CD4-positive, alpha-beta T cell treated with Interleukin-4 for 1 hour (primary cell): Measurements from ENCODE around the gene OGFOD2.

Experiments used
- DNase-seq, 2 donors: peaks; one replicate each; pipeline ENCODE4 v3.0.0-alpha.2; 2020 to 2022

Gene OGFOD2

DNA sequence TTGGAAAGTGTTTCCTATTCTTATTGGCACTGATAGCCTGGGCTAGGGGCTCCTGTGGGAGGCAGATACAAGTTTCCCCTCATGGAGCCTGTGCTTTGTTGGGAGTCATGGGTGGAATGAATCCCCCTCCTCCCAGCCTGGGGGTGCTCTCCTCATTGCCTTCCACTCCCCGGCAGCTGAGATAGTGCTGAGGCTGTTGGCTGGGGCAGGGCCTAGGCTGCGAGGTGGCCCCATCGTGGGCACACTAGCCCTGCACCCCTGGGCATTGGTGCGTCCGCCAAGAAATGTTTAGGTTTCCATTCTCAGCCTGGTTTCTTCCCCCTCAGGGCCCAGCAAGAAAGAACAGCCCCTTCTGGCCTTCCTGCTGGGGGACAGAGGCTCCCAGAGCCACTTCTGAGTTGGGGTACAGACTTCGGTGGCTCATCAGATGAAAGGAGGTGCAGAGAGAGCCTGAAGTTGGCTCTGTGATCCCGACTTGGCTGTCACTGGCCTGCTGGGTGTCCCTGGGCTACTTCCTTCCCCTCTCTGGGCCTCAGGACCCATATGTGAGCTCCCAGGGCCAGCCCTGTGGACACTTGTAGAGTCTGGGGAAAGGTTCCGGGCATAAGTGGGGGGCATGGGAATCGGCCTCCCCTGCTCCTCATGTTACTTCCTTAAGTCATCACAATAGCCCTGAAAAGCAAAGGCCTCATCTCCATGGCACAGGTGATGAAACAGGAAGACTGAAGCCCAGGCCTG is 2.8 kb downstream of the OGFOD2 start:
- no peak for DNase-seq

DNA sequence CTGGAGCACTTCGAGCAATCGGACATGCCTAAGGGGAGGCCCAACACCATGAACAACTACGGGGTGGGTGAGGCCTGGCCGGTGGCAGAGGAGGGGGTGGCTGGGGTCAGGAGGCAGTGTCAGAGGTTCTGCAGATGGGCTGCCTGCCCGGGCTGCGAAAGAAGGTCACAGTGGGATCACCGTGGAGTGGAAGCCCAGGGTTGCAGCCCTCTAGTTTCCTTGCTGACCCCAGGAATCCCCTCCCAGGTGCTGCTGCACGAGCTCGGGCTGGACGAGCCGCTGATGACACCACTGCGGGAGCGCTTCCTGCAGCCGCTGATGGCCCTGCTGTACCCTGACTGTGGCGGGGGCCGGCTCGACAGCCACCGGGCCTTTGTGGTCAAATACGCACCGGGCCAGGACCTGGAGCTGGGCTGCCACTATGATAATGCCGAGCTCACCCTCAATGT is 3.5 kb downstream of the OGFOD2 start:
- DNase-seq = no peak

DNA sequence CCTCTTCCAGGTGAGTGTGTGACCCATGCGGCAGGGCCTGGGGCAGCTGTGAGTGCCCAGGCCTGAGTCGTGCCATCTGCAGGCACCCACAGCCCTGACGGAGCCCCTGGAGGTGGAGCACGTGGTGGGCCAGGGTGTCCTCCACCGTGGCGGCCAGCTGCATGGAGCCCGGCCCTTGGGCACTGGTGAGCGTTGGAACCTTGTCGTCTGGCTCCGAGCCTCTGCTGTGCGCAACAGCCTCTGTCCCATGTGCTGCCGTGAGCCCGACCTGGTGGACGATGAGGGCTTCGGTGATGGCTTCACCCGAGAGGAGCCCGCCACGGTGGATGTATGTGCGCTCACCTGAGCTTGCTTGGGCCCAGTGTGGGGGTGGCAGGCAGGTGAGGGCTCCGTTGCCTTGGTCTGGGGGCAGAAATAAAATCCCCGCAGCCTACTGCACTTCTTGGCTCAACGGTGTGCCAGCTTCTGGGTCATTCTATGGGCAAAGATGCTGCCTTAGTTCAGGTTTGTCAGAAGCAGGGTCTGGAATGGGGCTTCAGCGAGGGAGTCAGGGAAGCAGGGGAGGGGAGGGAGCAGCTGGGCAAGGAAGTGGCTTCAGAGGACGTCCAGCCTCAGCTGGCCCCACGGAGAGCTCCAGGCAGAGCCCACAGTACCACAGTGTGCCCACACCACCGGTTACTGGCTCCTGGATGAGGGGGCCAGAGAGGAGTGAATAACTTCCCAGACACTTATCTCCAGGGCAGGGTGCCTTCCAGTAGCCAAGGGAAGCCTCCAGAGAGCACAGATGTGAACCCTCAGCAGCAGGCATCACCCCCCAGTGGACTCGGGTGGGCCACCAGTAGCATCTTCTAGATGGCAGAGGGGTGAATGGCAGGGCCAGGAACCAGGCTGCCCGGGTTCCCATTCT is 4.2 kb downstream of the OGFOD2 start:
- DNase-seq = no peak

DNA sequence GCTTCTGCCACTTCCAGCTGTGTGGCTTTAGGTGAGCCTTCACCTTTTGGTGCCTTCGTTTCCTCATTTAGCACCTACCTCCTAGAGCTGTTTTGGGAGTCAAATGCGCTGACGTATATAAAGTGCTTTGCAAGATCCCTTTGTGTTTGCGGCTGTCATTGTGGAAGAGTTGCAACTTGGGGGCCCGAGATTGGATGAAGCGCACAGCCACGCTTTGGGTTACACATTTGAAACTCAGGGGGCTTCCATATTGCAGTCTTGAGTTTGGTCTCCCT is 4.8 kb downstream of the OGFOD2 start:
- no peak for DNase-seq

DNA sequence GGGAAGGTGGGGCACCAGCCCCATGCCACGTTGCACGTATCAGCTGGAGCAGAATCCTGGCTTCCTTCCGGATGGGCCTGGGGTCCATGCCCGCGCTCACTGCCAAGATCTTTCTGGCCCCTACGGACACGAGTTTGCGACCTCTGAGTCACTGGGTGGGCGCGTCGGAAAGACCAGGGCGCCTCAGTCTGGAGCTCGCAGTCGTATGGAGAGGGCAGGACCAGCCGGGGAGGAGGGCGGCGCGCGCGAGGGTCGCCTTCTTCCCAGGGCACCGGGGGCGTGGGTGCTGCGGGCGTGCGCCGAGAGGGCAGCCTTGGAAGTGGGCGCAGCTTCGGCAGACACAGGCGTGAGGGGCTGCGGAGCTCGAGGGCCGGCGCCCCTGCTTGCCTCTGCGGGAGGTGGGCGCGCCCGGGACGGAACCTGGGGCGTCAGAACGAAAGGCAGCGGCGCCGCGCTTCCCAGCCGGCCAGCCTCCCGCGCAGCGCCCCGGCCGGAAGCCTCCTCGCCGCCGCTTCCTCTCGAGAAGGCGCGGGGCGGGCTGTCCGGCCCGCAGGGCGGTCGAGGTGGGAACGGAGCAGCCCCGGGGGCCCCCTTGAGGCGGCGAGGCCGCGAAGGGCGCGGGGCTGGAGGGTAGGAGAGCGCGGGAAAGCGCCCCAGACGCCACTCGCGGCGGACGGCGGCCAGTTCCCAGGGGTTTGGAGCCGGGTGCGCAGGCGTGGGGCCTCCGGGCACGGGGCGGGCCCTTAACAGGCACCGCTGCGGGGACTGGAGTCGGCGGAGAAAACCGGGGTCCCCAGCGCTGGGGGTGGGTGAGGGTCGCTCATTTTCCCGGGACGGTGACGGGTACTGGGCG is 5.4 kb downstream of the OGFOD2 start, which contains the start of gene ARL6IP4:
TSS of gene ARL6IP4 (plus strand) at position 499 of the 853 bp plus-strand sequence. CDS start 459 bp downstream, outside the sequence.
- DNase-seq = peak; percentile 57 to 64

DNA sequence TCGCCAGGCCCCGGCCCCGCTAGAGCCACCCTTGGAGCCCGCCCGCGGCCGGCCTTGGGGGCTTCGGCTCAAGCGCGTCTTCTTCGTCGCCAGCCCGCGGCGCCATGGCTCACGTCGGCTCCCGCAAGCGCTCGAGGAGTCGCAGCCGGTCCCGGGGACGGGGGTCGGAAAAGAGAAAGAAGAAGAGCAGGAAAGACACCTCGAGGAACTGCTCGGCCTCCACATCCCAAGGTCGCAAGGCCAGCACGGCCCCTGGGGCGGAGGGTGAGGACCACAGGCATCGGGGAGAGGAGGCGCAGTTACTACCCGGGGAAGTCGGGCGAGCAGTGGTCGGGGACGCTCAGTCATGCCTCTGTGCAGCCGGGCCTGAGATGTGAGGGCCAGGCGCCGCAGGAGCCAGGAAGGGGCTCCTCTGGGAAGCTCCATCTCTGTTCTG is 6.0 kb downstream of the OGFOD2 start:
- DNase-seq = peak in 1 of 2 donors; percentile 12

DNA sequence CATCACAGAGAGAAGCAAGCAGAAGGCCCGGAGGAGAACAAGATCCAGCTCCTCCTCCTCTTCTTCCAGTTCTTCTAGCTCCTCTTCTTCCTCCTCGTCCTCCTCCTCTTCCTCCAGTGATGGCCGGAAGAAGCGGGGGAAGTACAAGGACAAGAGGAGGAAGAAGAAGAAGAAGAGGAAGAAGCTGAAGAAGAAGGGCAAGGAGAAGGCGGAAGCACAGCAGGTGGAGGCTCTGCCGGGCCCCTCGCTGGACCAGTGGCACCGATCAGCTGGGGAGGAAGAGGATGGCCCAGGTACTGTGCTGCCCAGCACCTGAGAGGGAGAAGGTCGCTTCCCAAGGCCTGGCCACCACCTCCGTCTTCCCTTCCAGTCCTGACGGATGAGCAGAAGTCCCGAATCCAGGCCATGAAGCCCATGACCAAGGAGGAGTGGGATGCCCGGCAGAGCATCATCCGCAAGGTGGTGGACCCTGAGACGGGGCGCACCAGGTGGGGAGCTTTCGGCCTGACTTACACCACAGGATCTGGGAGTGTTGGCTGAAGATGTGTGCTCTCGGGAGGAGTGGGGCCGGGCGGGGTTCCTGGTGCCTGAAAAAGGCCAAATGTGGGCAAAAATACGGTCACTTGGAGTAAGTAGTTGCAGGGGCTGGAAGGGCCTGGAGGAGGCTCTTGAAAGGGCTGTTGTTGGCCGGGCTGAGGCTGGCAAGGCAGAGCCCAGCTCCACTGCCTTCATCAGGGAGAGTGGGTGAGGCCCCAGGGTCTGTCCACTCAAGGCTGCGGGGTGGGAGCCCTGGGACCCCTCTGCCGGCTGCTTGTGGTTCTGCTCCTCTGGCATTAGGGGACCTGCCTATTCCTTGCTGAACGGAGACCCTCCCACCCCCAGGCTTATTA is 6.8 kb downstream of the OGFOD2 start:
- no peak for DNase-seq

DNA sequence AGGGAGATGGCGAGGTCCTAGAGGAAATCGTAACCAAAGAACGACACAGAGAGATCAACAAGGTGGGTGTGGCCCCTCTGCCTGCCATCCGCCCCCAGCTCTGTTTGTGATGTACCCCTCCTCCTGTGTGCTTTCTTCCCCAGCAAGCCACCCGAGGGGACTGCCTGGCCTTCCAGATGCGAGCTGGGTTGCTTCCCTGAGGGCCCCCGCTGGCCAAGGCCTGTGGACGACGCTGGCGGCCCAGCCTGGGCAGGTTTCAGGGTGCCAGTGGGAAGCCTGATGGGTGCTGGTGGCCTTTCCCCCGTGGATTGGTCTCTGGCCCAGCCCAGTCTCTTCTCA is 7.4 kb downstream of the OGFOD2 start:
- no peak for DNase-seq

DNA sequence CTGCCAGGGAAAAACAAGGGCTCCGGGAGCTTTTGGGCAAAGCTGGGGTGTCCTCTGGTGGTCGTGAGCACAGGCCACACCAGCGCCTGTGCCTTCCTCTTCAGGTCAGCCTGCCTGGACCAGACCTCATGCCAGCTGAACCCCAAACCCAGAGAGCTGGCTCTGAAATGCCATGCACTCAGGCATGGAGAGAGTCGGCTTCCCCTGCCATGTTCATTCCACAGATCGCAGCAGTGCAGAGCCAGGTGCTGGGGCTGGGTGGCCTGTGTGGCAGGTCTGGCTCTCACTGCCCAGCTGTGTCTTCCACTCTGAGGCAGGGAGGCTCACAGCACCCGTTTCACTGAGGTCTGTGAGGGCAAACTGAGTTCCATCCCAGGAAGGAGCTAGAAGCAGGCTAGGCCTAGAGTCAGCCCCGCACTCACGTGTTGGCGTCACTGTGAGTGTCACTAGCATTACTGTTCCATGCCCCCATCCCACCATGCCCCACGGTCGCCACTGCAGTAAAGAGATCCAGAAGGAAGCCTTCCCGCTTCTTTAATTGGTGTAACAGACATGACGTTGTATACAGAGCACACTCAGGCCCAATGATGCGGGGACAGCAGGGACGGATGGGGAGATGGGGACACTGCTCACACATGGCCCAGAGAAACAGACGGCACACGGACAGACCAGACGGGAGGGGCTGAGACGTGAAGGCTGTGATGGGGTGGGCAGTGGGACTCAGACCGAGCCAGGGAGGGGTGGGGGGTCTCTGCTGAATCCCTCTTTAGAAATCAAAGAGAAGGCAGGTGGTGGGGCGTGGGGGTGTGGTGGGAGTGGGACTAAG is 8.1 kb downstream of the OGFOD2 start:
- no peak for DNase-seq

DNA sequence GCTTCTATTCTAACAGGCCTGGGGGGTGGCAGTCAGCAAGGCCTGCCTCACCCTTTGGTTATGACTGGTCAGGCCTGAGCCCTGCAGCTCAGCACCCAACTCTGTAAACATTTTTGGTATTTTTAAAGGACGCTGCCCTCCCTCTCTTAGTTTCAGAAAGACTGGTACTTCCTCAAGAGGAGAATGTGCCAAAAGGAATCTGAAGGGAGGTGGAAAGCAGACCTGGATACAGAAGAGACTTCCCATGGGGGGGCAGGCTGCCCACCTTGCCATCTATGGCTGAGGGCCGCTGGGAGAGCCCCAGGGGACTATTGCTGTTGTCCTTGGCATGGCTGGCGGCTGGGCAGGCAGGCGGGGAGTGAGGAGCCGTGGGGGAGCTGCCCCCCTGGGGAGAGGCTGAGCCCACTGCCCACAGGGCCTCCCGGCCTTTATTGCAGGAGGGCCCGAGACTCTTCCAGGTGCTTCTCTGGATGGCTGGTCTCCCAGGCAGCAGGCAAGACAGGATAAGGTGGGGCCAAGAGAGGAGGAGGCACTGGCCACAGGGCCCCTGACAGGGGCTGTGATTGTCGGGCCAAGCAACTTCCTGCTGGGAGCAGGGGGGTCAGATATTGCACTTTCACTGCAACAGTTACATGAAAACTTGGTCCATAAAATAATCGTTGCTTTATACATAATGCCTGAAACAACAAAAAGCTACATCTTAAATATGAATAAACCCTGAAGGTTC is 8.9 kb downstream of the OGFOD2 start:
- no peak for DNase-seq

DNA sequence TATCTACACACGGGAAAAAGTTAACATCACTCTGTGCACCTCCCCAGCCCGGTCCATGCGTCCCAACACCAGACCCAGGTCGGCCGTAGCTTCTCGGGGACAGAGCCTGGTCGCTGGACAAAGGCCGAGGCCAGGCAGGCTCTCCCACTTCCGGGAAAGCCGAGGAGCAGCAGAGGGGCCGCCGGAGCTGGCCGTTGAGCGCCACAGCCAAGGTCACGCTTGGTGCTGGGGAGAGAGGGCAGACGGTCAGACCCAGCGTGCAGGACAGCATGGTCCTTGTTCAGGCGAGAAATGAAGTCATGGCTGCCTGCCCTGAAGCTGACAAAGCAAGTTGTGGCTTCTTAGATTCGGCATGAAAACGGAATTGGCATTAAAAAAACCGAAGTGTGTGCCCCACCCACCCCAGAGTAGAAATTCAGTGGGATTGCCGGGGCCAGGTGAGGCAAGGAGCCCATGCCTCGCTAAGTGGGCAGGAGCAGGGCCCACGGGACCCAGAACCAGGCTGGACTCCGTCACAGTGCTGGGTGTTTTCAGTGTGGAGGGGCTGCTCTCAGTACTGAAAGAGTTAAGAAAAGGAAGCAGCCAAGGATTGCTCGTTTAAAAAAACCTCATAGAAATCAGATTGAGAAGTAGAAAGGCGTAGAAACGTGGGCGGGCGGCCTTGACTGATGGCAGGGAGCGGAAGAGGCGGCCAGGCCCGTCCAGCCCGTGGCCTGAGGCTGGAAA is 9.7 kb downstream of the OGFOD2 start:
- no peak for DNase-seq

DNA sequence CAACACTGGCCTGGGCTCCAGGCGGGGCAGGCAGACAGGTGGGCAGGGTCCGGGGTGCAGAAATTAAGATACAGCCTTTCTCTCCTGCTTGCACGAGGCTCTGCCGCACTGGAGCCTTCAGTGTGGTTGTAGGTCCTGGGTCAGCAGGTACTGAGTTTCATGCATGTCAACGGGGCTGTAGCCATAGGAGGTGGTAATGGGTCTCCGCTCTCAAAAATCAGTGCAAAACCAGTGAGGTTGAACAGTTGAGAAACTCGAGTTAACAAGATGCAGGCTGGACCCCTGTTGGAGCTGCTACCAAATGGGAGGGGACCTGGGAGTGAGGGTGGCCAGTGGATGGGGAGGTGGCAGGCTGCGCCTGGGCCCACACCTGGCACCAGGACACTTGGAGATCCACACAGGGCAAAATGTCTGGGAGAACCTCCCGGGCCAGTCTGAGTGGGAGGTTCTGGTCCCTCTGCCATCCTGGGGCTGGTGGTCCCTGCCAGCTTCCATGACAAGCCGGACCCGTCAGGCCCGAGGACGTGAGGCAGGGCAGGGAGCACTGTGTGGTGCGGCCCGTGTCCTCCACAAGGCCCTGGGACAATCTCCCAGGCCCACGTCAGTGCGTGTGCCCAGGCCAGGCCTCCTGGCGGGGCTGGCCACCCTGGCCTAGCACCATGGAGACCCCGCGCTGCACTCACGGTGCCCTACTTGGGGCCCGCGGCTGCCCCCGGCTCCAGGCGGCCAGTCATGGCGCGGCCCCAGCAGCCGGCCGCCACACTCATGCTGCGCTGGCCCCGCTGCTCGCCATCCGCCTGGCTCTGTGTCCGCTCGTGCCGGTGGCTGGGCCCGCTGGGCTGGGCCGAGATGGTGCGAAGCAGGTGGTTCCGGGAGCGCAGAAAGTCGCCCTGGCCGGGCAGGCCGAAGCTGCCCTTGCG is 10.6 kb downstream of the OGFOD2 start:
- DNase-seq = no peak

DNA sequence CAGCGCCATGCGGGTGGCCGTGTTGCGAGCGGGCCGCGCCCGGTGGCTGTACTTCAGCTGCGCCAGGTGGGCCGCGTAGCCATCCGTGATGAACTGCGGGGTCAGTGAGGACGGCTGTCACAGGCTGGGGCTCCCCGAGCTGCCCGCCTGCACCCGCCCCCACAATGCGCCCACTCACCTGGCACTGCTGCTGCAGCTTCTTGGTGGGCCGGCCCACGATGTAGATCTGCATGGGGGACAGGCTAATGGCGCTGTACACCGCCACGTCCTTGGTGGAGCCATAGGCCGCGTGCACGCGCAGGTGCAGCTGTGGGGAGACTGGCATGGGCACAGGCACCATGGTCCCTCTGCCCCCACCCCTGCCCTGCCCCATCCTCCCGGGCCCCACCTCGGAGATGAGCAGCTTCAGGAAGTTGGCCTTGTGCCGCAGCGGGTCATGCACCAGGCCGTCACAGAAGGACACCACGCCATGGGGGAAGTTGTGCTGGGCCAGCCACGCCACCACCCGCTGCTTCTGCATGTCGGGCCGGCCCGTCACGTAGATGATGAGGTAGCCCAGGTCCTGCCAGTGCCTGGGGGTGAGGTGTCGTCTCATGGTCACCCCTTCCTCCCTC is 11.3 kb downstream of the OGFOD2 start:
- DNase-seq = no peak

DNA sequence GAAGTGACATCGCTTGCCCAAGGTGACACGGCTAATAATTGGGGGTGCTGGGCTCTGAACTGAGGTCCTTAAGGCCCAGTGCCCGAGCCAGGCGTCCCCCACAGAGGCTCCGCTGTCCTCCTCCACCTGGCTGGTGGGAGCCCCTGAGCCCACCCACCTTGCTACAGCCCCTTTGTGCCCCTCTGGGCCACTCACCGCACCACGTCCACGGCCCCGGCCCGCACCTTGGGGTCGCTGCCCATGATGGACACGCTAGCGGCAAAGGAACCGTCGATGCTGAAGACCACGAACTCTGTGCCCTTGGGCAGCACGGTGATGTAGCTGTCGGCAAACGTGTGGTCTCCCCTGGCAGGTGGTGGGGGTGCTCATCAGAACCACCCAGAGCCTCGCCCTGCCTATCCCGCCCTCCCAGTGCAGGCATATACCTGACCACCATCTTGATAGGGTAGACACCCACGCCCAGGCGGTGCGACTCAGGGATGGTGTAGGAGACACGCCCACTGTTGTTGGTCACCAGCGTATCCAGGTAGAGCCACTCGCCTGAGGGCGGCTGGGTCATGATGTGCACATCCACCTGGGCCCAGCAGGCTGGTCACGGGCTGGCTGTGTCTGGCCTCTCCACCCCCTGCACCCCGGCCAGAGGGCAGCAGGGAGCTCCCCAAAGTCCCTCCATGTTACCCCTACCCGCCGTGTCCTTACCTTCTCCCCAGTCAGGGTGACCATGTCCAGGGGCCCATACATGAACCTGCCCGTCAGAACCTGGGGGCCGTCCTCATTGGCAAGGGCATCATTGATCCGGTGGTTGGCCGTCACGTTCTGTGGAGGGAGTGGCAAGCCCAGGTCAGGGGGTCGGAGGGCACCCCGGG is 12.3 kb downstream of the OGFOD2 start:
- DNase-seq = no peak

DNA sequence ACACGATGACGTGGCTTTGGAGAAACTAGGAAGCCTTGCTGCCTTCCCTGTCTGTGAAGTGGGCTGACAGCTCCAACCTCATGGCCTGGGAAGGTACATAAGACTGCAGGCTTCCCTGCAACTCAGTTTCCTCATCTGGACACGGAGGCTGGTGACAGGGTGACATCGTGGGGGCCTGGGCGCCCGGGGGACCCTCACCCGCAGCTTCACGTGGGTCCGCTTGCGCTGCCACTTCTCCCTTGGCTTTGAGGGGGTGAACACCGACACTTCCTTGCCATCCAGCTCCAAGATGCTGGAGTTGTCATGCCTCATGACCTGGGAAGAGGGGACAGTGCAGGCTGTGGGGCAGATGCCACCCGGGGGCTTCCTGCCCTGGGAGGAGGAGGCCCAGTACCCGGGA is 13.0 kb downstream of the OGFOD2 start:
- no peak for DNase-seq

DNA sequence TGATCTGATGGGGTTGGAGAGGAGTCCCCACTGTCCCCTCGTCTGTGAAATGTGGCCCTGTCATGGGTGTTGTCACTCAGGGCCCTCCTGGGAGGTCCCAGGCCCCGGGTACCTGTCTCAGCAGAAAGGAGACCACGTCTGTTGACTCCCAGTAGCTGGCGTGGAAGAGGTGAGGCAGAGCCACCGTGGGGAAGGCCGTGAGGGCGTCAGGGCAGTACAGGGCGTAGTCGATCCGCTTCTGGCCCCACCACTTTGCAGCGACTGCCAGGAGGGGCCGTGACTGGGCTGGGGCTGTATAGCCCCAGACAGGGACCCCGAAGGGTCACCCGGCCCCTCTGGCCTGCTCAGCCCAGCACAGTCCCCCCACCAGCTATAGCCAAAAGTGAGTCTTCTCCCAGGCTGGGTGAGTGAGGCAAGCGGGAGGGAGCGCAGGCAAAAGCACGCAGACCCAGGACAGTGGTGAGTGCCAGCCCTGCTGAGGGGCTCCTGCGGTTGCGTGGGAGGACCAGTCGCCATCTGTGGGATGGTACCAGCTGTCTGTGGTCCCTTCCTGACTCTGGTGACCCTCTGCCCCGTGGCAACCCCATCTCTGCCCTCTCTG is 13.7 kb downstream of the OGFOD2 start:
- DNase-seq = no peak
